ENCODE results near the gene PPP2R3B. TPM values are rescaled to one million over a fixed set of nuclear protein-coding genes. Genes with fewer than 3 reads are reported as not detected.

PPP2R3B gene
- total RNA-seq, 4 donors from 2014 or later: 4.5 to 12.0 (median 5.7) TPM

DNA sequence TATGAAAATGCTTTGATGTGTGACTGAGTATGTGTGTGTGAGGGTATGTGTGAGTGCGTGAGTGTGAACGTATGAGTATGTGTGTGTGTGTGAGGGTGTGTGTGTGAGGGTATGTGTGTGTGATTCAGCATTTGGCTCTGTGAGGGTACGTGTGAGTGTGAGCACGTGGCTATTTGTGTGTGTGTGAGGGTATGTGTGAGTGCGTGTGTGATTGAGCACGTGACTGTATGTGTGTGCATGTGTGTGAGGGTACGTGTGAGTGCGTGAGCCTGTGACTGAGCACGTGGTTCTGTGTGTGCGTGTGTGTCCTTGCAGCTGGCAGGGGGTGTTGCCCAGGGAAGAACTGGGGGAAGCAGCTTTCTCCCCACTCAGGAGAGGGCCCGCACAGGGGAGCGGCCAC is 16.1 kb upstream of the PPP2R3B start:
- ATAC-seq (ENCODE audit: low FRiP score): no peak

DNA sequence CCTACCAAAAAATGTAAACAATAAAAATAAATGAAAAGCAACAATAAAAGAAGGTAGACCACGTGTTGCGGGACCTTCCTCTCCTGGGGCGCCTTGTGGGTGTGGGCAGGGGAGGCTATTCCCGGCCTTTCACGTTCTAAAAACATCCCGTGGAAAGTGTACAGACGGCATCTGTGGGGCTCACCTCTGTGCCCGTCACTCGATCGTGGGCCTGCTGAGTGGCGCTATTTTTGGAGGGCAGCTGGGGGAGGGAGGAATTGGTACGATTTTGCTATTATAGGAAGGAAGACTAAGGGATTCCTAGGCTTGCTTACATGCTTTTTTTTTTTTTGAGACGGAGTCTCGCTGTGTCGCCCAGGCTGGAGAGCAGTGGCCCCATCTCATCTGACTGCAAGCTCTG is 13.6 kb upstream of the PPP2R3B start:
- DNase-seq (ENCODE audit: low spot score) (no peak), ATAC-seq (ENCODE audit: low FRiP score) (no peak)
- TF ChIP-seq, protein P1, sequence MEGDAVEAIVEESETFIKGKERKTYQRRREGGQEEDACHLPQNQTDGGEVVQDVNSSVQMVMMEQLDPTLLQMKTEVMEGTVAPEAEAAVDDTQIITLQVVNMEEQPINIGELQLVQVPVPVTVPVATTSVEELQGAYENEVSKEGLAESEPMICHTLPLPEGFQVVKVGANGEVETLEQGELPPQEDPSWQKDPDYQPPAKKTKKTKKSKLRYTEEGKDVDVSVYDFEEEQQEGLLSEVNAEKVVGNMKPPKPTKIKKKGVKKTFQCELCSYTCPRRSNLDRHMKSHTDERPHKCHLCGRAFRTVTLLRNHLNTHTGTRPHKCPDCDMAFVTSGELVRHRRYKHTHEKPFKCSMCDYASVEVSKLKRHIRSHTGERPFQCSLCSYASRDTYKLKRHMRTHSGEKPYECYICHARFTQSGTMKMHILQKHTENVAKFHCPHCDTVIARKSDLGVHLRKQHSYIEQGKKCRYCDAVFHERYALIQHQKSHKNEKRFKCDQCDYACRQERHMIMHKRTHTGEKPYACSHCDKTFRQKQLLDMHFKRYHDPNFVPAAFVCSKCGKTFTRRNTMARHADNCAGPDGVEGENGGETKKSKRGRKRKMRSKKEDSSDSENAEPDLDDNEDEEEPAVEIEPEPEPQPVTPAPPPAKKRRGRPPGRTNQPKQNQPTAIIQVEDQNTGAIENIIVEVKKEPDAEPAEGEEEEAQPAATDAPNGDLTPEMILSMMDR (IDR thresholded peaks at IDR 0.05): no peak

More for the DNA sequence above, 16.1 kb upstream of the PPP2R3B start:
- TF ChIP-seq, protein P1 (IDR thresholded peaks at IDR 0.05): no peak
- DNase-seq (ENCODE audit: low spot score): no peak

DNA sequence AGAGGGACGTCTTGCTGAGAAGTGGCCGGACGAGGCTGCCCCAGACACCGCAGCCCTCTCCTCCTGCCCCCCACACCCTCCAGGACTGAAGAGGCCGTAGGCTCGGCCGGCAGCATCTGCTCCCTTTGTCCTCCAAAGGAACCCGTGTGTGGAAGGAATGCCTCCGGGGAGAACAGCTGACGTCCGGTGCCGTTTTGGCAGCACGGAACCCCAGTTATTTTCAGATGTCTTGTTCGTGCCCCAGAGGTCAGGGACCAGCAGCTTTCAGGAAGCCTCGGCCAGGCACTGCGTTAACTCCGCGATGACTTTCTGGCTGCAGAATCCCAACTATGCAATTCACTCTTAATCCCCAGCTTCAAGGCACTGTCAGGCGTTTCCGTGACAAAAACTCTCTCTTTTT is 10.9 kb upstream of the PPP2R3B start:
- DNase-seq (ENCODE audit: low spot score): no peak
- no peak for ATAC-seq (ENCODE audit: low FRiP score)
- TF ChIP-seq, protein P1 (IDR thresholded peaks at IDR 0.05): no peak

DNA sequence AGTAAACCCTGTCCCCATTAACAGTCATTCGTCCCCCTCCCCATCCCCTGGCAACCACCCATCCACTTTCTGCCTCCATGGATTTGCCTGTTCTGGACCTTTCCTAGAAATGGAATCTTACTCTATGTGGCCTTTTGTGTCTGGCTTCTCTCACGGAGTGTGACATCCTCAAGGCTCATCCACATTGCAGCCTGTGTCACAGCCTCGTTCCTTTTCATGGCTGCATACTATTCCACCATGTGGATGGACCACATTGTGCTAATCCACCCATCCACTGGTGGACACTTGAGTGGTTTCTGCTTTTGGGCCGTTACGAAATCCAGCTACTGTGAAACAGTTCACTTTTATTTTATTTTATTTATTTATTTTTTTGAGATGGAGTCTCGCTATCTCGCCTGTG is 8.1 kb upstream of the PPP2R3B start:
- TF ChIP-seq, protein P1 (IDR thresholded peaks at IDR 0.05): no peak
- ATAC-seq (ENCODE audit: low FRiP score): no peak
- DNase-seq (ENCODE audit: low spot score): no peak

DNA sequence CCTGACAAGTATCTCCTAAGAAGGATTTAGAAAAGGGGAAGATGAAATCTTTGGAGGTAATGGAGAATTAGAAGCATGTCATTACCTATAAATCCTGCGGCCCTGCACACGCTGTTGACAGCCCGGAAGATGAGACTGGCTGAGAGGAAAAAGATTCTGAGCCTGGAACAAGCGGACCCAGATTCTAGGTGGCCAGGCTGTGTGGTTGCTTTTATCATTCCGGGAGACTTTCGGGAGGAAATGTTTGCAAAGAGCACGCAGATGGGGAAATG is 5.8 kb upstream of the PPP2R3B start:
- no peak for ATAC-seq (ENCODE audit: low FRiP score)
- no peak for DNase-seq (ENCODE audit: low spot score)
- TF ChIP-seq, protein P1 (IDR thresholded peaks at IDR 0.05): no peak

DNA sequence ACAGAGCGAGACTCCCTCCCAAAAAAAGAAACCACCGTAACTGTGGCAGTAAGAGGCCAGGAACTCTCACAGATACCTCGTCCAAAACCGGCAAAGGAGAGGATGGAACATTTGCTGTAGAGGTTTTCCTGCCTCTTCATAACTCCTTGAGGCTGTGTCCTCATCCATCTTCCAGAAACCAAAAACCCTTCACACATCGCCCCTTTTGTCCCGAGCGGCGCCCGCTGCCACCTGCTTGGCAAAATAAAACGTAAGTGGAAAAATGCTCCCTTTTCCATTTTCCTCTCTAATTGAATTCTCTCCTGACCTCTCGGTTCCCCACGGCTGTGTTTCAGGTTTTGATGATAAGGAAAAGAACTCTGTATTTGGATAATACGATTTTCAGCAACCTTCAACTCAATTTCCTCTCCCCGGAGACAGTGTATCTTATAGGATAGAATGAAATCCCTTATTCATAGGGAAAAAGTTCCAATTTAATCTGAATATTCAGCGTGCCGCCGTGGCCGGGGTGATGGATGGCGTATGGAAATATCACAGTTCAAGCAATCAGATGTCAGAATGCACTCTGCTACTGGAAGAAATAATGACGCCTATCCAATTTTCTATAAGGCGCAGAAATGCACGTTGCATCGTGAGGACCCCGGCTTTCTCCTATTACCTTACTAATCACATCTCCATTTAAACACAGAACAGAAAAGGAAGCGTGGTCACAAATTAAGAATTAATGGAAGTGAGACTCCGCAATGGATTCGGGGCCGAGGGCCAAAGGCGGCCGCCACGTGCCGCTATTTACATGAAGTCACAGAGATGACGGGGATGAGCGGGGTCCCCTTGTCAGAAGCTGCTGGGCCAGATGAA is 5.2 kb upstream of the PPP2R3B start:
- ATAC-seq (ENCODE audit: low FRiP score): no peak
- TF ChIP-seq, protein P1 (IDR thresholded peaks at IDR 0.05): no peak
- no peak for DNase-seq (ENCODE audit: low spot score)

DNA sequence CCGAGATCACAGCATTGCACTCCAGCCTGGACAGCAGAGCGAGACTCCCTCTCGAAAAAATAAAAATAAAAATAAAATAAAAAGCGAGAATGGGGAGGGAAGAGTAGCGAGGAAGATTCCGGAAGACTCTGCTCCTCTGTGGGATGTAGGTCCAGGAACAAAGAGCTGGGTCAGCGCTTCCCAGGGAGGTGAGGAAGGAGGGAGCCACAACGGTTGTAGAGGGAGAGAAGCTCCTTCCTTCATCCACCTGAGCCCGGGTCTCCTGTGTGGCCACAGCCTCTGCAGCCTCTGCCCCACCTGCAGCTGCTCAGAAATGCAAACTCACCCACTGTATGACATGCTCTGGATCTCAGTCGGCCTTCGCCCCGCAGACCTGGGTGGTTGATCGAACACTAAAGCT is 3.8 kb upstream of the PPP2R3B start:
- DNase-seq (ENCODE audit: low spot score) (no peak), ATAC-seq (ENCODE audit: low FRiP score) (no peak)
- TF ChIP-seq, protein P1 (IDR thresholded peaks at IDR 0.05): no peak
